ENCODE results near the gene VWA3B. TPM values are rescaled to one million over a fixed set of nuclear protein-coding genes. Genes with fewer than 3 reads are reported as not detected.

The VWA3B gene
- total RNA-seq, 1 donor from 2014 or later, result 0.52 TPM

DNA sequence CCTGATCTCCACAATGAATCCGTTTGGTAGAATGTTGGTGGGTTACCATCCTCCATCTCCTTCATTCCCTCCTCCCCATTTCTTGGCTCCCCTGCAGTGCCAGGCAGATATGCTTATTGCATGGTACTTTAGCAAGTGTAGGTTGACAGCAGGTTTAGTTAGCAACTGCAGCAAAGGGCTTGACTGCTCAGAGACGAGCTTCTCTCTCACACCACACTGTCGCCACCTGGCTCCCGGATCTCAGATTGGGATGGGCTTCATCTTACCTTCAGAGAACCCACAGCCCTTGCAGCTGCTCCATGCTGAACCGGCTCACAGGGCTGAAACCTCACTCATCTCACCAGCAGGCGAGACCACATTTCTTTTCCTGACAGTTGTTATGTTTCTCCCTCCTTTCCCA lies 88.8 kb downstream of the VWA3B start:
- Histone ChIP-seq H3K4me1 (no peaks in the 10 kb centered on the region), H3K27ac (replicated peaks) (no peak overlapping the region), H3K36me3 (no peaks in the 10 kb centered on the region), H3K4me3 (no peak overlapping the region), H3K9me3 (replicated peaks) (no peaks in the 10 kb centered on the region), H3K27me3 (ENCODE audit: low read depth) (peaks cover 10% of the 10 kb centered on the region)
- DNase-seq, result no peak
- intact Hi-C loops (cut with micrococcal nuclease), result no loop called here
- TF ChIP-seq, protein P1, sequence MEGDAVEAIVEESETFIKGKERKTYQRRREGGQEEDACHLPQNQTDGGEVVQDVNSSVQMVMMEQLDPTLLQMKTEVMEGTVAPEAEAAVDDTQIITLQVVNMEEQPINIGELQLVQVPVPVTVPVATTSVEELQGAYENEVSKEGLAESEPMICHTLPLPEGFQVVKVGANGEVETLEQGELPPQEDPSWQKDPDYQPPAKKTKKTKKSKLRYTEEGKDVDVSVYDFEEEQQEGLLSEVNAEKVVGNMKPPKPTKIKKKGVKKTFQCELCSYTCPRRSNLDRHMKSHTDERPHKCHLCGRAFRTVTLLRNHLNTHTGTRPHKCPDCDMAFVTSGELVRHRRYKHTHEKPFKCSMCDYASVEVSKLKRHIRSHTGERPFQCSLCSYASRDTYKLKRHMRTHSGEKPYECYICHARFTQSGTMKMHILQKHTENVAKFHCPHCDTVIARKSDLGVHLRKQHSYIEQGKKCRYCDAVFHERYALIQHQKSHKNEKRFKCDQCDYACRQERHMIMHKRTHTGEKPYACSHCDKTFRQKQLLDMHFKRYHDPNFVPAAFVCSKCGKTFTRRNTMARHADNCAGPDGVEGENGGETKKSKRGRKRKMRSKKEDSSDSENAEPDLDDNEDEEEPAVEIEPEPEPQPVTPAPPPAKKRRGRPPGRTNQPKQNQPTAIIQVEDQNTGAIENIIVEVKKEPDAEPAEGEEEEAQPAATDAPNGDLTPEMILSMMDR (IDR thresholded peaks at IDR 0.05; ENCODE audit: borderline replicate concordance), result peak; percentile 44

DNA sequence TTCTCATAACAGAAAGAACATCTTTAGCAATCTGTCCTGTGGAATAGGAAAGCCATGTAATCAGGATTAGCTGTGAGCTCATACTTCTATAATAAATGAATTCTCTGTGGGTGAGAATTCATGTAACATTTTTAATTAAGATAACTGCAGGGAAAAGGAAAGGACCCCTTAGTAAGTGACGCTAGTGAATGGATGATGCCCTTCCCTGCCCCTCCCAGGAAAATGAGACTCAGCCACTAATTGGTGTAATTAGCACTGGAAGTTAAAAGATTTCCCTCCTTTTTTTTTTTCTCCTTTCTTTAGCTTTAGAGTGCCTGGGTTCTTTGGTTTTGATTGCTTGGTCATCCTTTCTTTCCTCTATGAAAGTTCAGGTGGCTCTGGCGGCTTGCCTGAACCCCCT lies 90.3 kb downstream of the VWA3B start:
- DNase-seq, result no peak
- intact Hi-C loops (cut with micrococcal nuclease), result no loop called here
- Histone ChIP-seq H3K9me3 (replicated peaks) (no peaks in the 10 kb centered on the region), H3K36me3 (no peaks in the 10 kb centered on the region), H3K4me3 (no peak overlapping the region), H3K4me1 (no peaks in the 10 kb centered on the region), H3K27me3 (ENCODE audit: low read depth) (peaks cover 10% of the 10 kb centered on the region), H3K27ac (replicated peaks) (no peak overlapping the region)
- TF ChIP-seq, protein P1 (IDR thresholded peaks at IDR 0.05; ENCODE audit: borderline replicate concordance), result no peak

DNA sequence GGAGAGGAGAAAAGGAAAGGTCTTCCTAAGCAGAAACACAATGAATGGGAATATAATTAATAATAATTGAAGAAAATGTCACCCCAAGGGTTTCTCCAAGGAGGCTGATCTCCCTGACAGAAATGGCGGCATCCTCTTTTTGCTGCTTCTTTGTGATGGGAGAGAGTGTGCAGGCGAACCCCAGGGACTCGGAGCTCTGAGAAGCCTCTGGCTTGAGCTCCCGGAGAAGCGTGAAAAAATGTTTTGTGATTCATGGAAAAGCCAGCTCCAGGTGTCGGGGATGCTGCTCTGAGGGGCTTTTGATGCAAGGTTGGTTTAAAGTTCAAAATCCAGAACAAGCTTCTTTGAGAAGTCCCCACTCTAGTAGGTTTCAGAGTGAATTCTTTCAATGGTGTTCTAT lies 91.0 kb downstream of the VWA3B start:
- DNase-seq, result no peak
- TF ChIP-seq, protein P1 (IDR thresholded peaks at IDR 0.05; ENCODE audit: borderline replicate concordance), result no peak
- no peaks in the 10 kb centered on the region for H3K4me1 ChIP-seq
- H3K36me3 ChIP-seq, result no peaks in the 10 kb centered on the region
- H3K27me3 ChIP-seq (ENCODE audit: low read depth), result peaks cover 10% of the 10 kb centered on the region
- H3K27ac ChIP-seq (replicated peaks), result no peak overlapping the region
- intact Hi-C loops (cut with micrococcal nuclease), result no loop called here
- H3K9me3 ChIP-seq (replicated peaks), result no peaks in the 10 kb centered on the region
- no peak overlapping the region for H3K4me3 ChIP-seq

DNA sequence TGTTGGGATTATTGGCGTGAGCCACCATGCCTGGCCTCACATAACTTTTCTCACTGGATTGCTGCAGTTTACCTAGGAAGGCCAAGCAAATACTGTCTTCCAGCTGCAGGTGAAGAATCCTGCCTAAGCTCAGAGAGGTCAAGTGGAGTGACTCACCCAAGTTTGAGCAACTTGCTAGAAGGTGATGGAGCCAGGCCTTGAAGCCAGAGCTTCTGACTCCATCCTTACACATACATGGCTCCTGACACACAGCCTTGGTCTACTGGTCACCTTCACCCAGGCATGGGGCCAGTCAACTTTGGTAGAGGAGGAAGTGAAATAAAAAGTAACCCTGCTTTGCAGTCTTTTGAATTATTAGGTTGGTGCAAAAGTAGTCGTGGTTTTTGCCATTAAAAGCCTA lies 93.5 kb downstream of the VWA3B start:
- DNase-seq, result no peak
- no peaks in the 10 kb centered on the region for H3K36me3 ChIP-seq
- intact Hi-C loops (cut with micrococcal nuclease), result no loop called here
- no peaks in the 10 kb centered on the region for H3K9me3 ChIP-seq (replicated peaks)
- peaks cover 10% of the 10 kb centered on the region for H3K27me3 ChIP-seq (ENCODE audit: low read depth)
- H3K4me1 ChIP-seq, result no peaks in the 10 kb centered on the region
- H3K4me3 ChIP-seq, result no peak overlapping the region
- TF ChIP-seq, protein P1 (IDR thresholded peaks at IDR 0.05; ENCODE audit: borderline replicate concordance), result no peak
- H3K27ac ChIP-seq (replicated peaks), result no peak overlapping the region

DNA sequence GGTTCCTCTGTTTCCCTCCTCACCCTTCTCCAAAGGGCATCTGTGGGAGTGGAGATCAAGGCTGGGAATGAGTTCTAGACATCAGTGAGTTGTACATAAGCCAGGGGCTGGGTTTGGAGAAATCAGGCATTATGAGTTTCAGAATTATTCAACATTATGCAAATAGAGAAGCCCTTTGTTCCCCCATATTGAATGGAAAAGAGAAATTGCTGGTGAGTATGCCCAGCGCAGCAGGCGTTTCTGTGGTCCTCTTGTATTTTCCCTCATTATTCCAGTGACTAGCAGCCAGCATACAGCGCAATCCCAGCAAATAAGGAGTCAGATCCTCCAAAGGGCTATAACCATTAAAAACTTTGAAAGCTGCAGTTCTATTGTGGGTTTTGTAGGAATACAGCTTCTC lies 94.4 kb downstream of the VWA3B start:
- Histone ChIP-seq H3K27ac (replicated peaks) (no peak overlapping the region), H3K9me3 (replicated peaks) (no peaks in the 10 kb centered on the region), H3K4me3 (no peak overlapping the region), H3K36me3 (no peaks in the 10 kb centered on the region), H3K27me3 (ENCODE audit: low read depth) (peaks cover 10% of the 10 kb centered on the region), H3K4me1 (no peaks in the 10 kb centered on the region)
- intact Hi-C loops (cut with micrococcal nuclease), result no loop called here
- no peak for DNase-seq
- TF ChIP-seq, protein P1 (IDR thresholded peaks at IDR 0.05; ENCODE audit: borderline replicate concordance), result no peak

DNA sequence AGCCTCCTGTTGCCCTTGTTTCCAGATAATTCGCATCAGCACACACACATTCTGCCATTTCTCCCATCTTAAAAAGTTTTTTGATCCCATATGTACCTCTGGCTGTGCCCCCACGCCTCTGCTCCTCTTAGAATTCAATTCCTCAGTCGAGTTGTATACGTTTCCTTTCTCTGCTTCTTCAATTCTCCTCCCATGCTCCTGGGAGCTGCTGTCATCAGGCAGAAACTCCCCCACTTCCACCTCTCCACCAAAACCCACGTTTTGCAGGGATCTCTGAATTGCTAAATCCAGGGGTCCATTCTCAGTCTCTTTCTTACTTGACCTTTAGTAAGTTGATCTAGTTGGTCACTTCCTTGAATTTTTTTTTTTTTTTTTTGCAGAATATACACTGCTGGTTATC lies 98.8 kb downstream of the VWA3B start:
- H3K27ac ChIP-seq (replicated peaks), result no peak overlapping the region
- H3K4me3 ChIP-seq, result no peak overlapping the region
- H3K4me1 ChIP-seq, result no peaks in the 10 kb centered on the region
- no peaks in the 10 kb centered on the region for H3K36me3 ChIP-seq
- DNase-seq, result no peak
- no peaks in the 10 kb centered on the region for H3K27me3 ChIP-seq (ENCODE audit: low read depth)
- TF ChIP-seq, protein P1 (IDR thresholded peaks at IDR 0.05; ENCODE audit: borderline replicate concordance), result no peak
- intact Hi-C loops (cut with micrococcal nuclease), result no loop called here
- H3K9me3 ChIP-seq (replicated peaks), result no peaks in the 10 kb centered on the region
